Progenitor cell of endocrine pancreas (in vitro differentiated cells): Measurements from ENCODE around the gene SUPT20H. TPM values are rescaled to one million over a fixed set of nuclear protein-coding genes. Genes with fewer than 3 reads are reported as not detected.
A peak's percentile ranks its signal among the peaks of the same experiment; 100 is the strongest.

ENCODE experiments used
- DNase-seq: peaks from one replicate; pipeline ENCODE4 v3.0.0; 2021; ENCODE audit warnings: low spot score; ENCODE audit not compliant: unreplicated experiment
- H3K27ac Mint-ChIP-seq: 2 replicates; pipeline ENCODE4 v1.8.0; 2021; ENCODE audit warnings: mild to moderate bottlenecking, moderate library complexity, mixed read lengths
- H3K27me3 Mint-ChIP-seq: 2 replicates; pipeline ENCODE4 v1.8.0; 2021; ENCODE audit warnings: mixed read lengths
- H3K36me3 Mint-ChIP-seq: 2 replicates; pipeline ENCODE4 v1.8.0; 2022; ENCODE audit warnings: mixed read lengths; ENCODE audit not compliant: insufficient read depth
- H3K4me1 Mint-ChIP-seq: 2 replicates; pipeline ENCODE4 v1.8.0; 2021; ENCODE audit warnings: low read depth, mixed read lengths
- H3K4me3 Mint-ChIP-seq: 2 replicates; pipeline ENCODE4 v1.8.0; 2021; ENCODE audit warnings: low read depth, mild to moderate bottlenecking, moderate library complexity, mixed read lengths
- H3K9me3 Mint-ChIP-seq: 2 replicates; pipeline ENCODE4 v1.8.0; 2021; ENCODE audit warnings: low read depth, mixed read lengths
- CTCF ChIP-seq: fragments of 200-600 bp; sonication (generic); IDR thresholded peaks from one replicate; pipeline ENCODE4 v1.5.0; 2021; ENCODE audit warnings: antibody characterized with exemption, mild to moderate bottlenecking; ENCODE audit not compliant: unreplicated experiment
- total RNA-seq: library from RNA; stranded (reverse); gene quantifications from 2 replicates; pipeline ENCODE4 v1.2.1, GENCODE V29; 2021

Gene SUPT20H
- total RNA-seq, 1 donor from 2014 or later = 116 TPM

GRCh38 chr13:37014609-37015008 is 44.9 kb downstream of the SUPT20H start:
- Mint-ChIP-seq H3K36me3 (peaks cover 40% of the 10 kb centered on the region), H3K27ac (peak overlapping the region; percentile 21), H3K27me3 (no peaks in the 10 kb centered on the region), H3K4me1 (peaks cover 10% of the 10 kb centered on the region), H3K4me3 (peak overlapping the region; percentile 5), H3K9me3 (peaks cover 4% of the 10 kb centered on the region)
- no peak for DNase-seq
- no peak for TF ChIP-seq CTCF

GRCh38 chr13:37011788-37012187 is 47.7 kb downstream of the SUPT20H start:
- no peak for TF ChIP-seq CTCF

GRCh38 chr13:37011002-37011401 is 48.5 kb downstream of the SUPT20H start:
- TF ChIP-seq CTCF = no peak
- DNase-seq = no peak
- Mint-ChIP-seq H3K4me3 (no peak overlapping the region), H3K27ac (no peak overlapping the region), H3K4me1 (peaks cover 10% of the 10 kb centered on the region), H3K27me3 (no peaks in the 10 kb centered on the region), H3K36me3 (peaks cover 35% of the 10 kb centered on the region), H3K9me3 (peaks cover 4% of the 10 kb centered on the region)

More at GRCh38 chr13:37011788-37012187, 47.7 kb downstream of the SUPT20H start:
- Mint-ChIP-seq H3K4me1 (peaks cover 10% of the 10 kb centered on the region), H3K36me3 (peaks cover 41% of the 10 kb centered on the region), H3K4me3 (no peak overlapping the region), H3K9me3 (peaks cover 4% of the 10 kb centered on the region), H3K27me3 (no peaks in the 10 kb centered on the region), H3K27ac (no peak overlapping the region)
- no peak for DNase-seq

- no peak for TF ChIP-seq CTCF
- no peak overlapping the region for H3K4me3 Mint-ChIP-seq
- H3K36me3 Mint-ChIP-seq = peaks cover 32% of the 10 kb centered on the region
- no peak for DNase-seq
- H3K4me1 Mint-ChIP-seq = peaks cover 10% of the 10 kb centered on the region
- H3K27ac Mint-ChIP-seq = peak overlapping the region; percentile 21
- no peaks in the 10 kb centered on the region for H3K9me3 Mint-ChIP-seq
- no peaks in the 10 kb centered on the region for H3K27me3 Mint-ChIP-seq
Observed at GRCh38 chr13:37010424-37010823, 49.1 kb downstream of the SUPT20H start.

- H3K4me1 Mint-ChIP-seq = peaks cover 8% of the 10 kb centered on the region
- DNase-seq = no peak
- H3K27ac Mint-ChIP-seq = peak overlapping the region; percentile 49
- no peak overlapping the region for H3K4me3 Mint-ChIP-seq
- peaks cover 27% of the 10 kb centered on the region for H3K36me3 Mint-ChIP-seq
- no peaks in the 10 kb centered on the region for H3K9me3 Mint-ChIP-seq
- H3K27me3 Mint-ChIP-seq = no peaks in the 10 kb centered on the region
- no peak for TF ChIP-seq CTCF
Observed at GRCh38 chr13:37009692-37010091, 49.8 kb downstream of the SUPT20H start.
